MM.1S (cell line): ENCODE results near the gene CLDN6.

Experiments used
- EZH2 ChIP-seq: fragments of 300-600 bp; sonication (generic); optimal IDR thresholded peaks from 2 replicates; pipeline ENCODE3; 2017; ENCODE audit warnings: low read depth, mild to moderate bottlenecking, antibody characterized with exemption, low read length, mixed read lengths
- EZH2phosphoT487 ChIP-seq: fragments of 300-600 bp; sonication (generic); IDR thresholded peaks from 2 replicates; pipeline ENCODE4 v1.6.1; 2018; ENCODE audit warnings: antibody characterized with exemption, low read length
- TF ChIP-seq, protein P1 (sequence below): fragments of 300-600 bp; sonication (generic); IDR thresholded peaks from 2 replicates; pipeline ENCODE4 v1.5.1; 2016; ENCODE audit warnings: antibody characterized with exemption, low read length, mixed read lengths

DNA sequence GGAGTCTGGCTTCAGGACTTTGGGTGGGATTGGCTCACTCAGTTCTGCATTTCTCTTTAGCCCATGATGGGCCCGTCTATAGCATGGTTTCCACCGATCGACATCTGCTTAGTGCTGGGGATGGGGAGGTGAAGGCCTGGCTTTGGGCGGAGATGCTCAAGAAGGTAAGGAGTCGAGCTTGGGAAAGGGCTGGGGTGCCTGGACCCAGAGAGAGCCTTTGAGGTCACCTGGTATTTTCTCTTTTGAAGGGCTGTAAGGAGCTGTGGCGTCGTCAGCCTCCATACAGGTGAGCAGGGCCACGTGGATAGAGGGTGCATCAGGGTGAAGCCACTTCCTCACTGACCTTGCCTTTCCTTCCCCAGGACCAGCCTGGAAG, 8.0 kb upstream of the CLDN6 start:
- TF ChIP-seq, protein P1, sequence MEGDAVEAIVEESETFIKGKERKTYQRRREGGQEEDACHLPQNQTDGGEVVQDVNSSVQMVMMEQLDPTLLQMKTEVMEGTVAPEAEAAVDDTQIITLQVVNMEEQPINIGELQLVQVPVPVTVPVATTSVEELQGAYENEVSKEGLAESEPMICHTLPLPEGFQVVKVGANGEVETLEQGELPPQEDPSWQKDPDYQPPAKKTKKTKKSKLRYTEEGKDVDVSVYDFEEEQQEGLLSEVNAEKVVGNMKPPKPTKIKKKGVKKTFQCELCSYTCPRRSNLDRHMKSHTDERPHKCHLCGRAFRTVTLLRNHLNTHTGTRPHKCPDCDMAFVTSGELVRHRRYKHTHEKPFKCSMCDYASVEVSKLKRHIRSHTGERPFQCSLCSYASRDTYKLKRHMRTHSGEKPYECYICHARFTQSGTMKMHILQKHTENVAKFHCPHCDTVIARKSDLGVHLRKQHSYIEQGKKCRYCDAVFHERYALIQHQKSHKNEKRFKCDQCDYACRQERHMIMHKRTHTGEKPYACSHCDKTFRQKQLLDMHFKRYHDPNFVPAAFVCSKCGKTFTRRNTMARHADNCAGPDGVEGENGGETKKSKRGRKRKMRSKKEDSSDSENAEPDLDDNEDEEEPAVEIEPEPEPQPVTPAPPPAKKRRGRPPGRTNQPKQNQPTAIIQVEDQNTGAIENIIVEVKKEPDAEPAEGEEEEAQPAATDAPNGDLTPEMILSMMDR: no peak
- TF ChIP-seq EZH2 (no peak), EZH2phosphoT487 (no peak)
